GM08714 (cell line): ENCODE data around the gene ZNRF2.
"Not testable (repeated sequence)": the region's sequence is repeated elsewhere in the genome, so short reads cannot be mapped to it uniquely, and the experiment has no call there.

Experiments used
- H3K4me3 ChIP-seq: fragments of 200-500 bp; sonication (Bioruptor generic); 2 replicates; pipeline ENCODE4 v1.5.1; 2014; ENCODE audit warnings: mild to moderate bottlenecking, low read length, inconsistent platforms
- ZNF274 ChIP-seq: IDR thresholded peaks from 2 replicates; pipeline ENCODE4 v1.6.1; 2012; ENCODE audit warnings: mild to moderate bottlenecking, low read depth, low read length

ZNRF2 gene

DNA sequence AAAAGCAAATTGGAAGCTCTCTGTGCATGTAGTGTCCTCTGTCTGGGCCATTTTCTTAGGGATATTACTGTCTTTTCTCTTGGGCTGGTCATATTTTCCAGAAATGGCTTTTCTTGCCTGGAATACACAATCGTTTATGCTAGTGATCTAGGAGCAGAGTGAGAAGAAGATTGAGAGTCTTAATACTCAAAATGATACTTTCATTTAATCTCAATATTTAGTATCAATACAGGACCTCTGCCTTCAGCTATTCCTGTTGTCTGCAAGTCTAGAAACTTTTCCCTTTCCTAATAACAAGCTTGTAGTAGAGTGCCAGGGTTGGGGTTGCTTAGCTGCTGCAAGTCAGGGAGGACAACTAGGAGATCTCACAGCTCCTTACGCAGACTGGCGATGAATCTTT is 14.0 kb downstream of the ZNRF2 start:
- not testable (repeated sequence) for H3K4me3 ChIP-seq

- TF ChIP-seq ZNF274: no peak
Observed at GRCh38 chr7:30301751-30302150, 17.4 kb downstream of the ZNRF2 start.

GRCh38 chr7:30302656-30303311 is 18.4 kb downstream of the ZNRF2 start:
- TF ChIP-seq ZNF274: no peak

More at GRCh38 chr7:30301751-30302150, 17.4 kb downstream of the ZNRF2 start:
- no peak overlapping the region for H3K4me3 ChIP-seq

DNA sequence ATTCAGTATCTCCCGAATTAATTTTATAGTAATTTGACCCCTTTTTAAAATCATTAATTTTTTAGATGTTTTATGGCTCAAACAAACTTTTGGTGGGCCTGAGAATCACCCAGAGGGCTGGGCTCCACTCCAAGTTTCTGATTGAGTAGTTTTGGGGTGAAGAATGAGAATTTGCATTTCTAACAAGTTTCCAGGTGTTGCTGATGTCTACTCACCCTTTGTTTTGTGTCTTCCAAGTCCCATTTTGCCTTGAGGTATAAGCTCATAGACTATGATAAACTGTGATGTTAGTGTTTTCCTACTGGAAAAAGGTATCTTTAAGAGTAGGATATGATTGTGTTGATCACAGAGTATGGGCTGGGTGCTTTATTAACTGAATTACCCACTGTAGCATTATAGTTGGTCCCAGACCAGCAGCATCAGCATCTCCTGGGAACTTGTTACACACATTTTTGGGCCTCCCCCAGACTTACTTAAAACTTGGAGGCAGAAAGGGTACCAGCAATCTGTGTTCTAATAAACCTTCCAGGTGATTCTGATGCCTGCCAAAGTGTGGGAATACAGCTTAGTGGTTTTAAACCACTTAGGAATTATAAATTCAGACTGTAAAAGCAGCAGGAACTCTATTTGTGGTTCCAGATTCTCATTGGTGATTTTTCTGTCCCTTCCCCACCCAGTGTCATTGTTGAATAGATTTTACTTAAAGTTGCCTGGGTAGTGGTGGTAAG is 19.1 kb downstream of the ZNRF2 start:
- H3K4me3 ChIP-seq: no peak overlapping the region
- no peak for TF ChIP-seq ZNF274

More at GRCh38 chr7:30302656-30303311, 18.4 kb downstream of the ZNRF2 start:
- H3K4me3 ChIP-seq: no peak overlapping the region

GRCh38 chr7:30304177-30304884 is 19.9 kb downstream of the ZNRF2 start:
- no peak overlapping the region for H3K4me3 ChIP-seq

GRCh38 chr7:30306976-30307375 is 22.6 kb downstream of the ZNRF2 start:
- TF ChIP-seq ZNF274: no peak
- H3K4me3 ChIP-seq: no peak overlapping the region

More at GRCh38 chr7:30304177-30304884, 19.9 kb downstream of the ZNRF2 start:
- no peak for TF ChIP-seq ZNF274

GRCh38 chr7:30308389-30308788 is 24.0 kb downstream of the ZNRF2 start:
- TF ChIP-seq ZNF274: no peak

DNA sequence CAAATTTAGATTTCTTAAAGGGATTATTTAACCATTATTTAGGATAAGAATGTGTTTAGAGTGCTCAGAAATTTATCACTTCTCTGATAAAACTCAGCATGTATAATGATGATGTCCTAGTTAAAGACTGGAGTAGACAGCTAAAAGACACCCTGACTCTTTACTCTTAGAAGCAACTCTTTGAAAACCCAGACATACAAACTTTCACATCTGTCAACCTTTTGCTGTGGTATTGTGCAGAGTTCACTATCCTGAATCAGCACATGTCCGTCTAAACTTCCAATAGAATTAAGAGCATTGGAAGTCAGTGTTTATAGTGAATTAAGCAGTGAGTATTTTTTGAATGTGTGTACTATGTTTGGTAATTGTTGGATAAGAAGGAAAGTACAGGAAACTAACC is 24.9 kb downstream of the ZNRF2 start:
- TF ChIP-seq ZNF274: no peak
- no peak overlapping the region for H3K4me3 ChIP-seq

More at GRCh38 chr7:30308389-30308788, 24.0 kb downstream of the ZNRF2 start:
- H3K4me3 ChIP-seq: no peak overlapping the region

GRCh38 chr7:30309842-30310435 is 25.5 kb downstream of the ZNRF2 start:
- no peak for TF ChIP-seq ZNF274
- H3K4me3 ChIP-seq: no peak overlapping the region

- no peak overlapping the region for H3K4me3 ChIP-seq
- no peak for TF ChIP-seq ZNF274
Observed at GRCh38 chr7:30310674-30311362, 26.4 kb downstream of the ZNRF2 start.

DNA sequence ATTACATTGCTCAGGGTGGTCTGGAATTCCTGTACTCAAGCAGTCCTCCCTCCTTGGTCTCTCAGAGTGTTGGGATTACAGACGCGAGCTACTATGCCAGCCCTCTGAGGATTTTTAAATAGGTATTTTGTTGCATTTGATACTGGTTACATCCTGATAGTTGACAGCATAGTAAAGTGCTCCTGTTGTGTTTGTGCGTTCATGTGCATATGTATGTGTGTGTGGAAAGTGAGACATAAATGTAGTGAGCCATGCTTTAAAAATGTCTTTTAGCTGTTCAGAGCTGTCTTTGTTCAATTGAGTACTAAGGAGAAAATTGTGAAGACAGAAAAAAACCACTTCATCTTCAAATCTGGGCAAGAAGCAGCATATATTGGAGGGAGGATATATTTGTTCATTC is 27.8 kb downstream of the ZNRF2 start:
- no peak overlapping the region for H3K4me3 ChIP-seq
- no peak for TF ChIP-seq ZNF274

GRCh38 chr7:30313348-30313747 is 29.0 kb downstream of the ZNRF2 start:
- no peak overlapping the region for H3K4me3 ChIP-seq
- no peak for TF ChIP-seq ZNF274

DNA sequence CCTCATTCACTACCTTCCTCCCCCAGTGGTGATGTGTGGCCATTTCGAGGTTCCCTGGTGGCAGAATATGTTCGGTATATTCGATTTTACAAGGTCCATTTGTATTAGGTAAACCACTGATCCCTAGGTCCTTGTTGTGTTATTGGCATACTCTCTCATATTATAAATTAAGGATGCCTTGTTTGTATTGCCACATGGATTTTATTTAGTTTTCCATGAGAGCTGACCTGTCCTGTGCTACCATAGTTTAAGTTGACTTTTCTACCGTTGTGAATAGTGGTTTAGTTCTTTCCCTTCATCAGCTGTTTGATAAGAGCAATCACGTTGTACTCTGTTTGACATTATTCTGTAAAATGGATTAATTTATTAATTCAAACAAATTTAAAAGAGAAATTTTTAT is 29.4 kb downstream of the ZNRF2 start:
- H3K4me3 ChIP-seq: no peak overlapping the region
- TF ChIP-seq ZNF274: no peak

DNA sequence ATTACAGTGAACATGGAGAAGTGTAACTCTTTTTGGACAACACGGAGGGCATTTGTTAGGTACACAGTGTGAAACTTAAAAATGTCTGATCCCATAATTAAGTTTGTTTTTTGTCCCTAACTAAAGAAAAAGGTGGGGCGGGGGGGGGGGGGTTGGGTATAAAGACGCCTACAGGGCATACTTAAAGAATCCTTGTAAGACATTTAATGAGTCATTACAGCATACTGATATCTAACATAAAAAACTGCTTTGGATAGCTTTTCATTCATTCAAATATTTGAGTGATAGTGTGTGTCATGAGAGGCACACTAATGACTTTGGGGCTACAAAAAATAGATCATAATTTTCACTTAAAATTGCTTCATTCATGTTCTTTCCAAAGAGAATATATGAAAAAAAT is 31.2 kb downstream of the ZNRF2 start:
- no peak overlapping the region for H3K4me3 ChIP-seq
- no peak for TF ChIP-seq ZNF274
